Stimulated activated CD4-positive, alpha-beta T cell treated with anti-CD3 and anti-CD28 coated beads, Interleukin-15, amount 100 ng/mL, for 48 hours (primary cell): Measurements from ENCODE around the gene NOXO1.
A peak's percentile ranks its signal among the peaks of the same experiment; 100 is the strongest.

ENCODE experiments used
- DNase-seq, 2 donors: peaks; one replicate each; pipeline ENCODE4 v3.0.0-alpha.2; 2020; ENCODE audit warnings: low read depth in 2 of 2

The NOXO1 gene

GRCh38 chr16:1997494-1998359 lies 16.5 kb upstream of the NOXO1 start:
- DNase-seq = no peak

DNA sequence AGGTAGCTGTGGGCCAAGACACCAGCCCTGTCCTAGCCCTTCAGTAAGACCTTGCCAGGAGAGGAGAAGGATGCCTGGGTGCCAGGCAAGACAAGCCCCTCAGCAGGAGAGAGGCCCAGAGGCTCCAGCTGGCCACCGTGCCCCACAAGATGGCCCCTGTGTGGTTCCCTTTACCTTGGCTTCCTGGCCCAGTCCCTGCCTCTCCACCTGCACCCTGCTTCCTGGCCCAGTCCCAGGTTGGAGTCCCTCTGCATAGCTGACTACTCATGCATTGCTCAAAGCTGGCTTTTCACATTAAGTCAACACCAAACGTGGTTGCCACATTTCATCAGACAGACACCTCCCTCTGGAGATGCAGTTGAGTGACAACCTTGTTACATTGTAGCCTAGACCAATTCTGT lies 12.5 kb upstream of the NOXO1 start:
- no peak for DNase-seq

- no peak for DNase-seq
These were observed 11.5 kb upstream of the NOXO1 start for GRCh38 chr16:1992704-1993317.

DNA sequence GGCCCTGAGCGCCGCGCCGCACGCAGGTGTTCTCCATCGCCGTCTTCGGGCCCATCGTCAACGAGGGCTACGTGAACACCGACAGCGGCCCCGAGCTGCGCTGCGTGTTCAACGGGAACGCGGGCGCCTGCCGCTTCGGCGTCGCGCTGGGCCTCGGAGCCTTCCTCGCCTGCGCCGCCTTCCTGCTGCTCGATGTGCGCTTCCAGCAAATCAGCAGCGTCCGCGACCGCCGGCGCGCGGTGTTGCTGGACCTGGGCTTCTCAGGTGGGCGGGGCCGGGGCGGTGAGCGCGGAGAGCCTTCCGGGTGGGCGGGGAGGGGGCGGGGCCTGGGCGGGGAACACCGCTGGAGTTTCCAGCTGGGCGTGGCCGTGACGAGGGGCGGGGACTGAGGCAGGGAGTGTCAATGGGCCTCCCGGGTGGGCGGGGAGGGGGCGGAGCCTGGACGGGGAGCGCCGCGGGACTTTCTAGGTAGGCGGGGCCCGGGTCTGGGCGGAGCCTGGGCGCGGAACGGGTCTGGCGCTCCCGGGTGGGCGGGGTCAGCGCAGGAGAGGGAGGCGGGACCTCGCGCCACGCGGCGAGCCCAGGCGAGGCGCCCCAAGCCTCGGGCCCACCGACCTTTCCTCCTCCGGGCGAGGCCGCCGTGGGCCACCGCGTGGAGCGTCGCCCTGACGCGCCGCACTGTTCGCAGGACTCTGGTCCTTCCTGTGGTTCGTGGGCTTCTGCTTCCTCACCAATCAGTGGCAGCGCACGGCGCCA lies 10.9 kb upstream of the NOXO1 start:
- peak; percentile 98 for DNase-seq

DNA sequence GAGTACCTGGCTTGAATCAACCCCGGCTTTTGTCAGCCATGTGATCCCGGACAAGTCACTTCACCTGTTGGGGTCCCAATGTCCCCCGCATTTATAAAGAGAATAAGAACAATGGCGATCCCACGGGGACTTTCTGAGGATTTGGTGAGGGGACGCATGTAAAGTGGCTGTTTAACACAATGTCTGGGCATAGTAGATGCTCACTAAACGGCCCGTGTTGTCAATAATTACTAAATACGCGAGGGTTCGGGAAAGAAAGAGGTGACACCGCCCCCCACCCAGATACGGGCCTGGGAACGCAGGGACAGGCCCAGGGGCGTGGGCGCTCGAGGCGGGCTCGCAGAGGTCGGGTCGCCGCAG lies 10.3 kb upstream of the NOXO1 start:
- no peak for DNase-seq

- DNase-seq = no peak
These were observed 9.9 kb upstream of the NOXO1 start for GRCh38 chr16:1991135-1991551.

GRCh38 chr16:1990351-1991134 lies 9.3 kb upstream of the NOXO1 start:
- no peak for DNase-seq

DNA sequence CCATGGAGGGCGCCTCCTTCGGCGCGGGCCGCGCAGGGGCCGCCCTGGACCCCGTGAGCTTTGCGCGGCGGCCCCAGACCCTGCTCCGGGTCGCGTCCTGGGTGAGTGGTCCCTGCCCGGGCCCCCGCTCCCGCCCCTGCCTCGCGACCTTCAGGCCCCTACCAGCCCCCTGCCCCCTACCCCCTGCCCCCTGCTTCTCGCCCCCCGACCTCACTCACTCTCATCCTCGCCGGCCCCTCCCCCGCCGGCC lies 8.8 kb upstream of the NOXO1 start:
- DNase-seq = no peak

- no peak for DNase-seq
These were observed 8.2 kb upstream of the NOXO1 start, which contains the start of gene SYNGR3 for GRCh38 chr16:1989209-1990100. Gene SYNGR3 (plus strand): TSS chr16:1989970. CDS start chr16:1990103, 133 bp downstream.

GRCh38 chr16:1987198-1987597 lies 5.9 kb upstream of the NOXO1 start:
- DNase-seq = no peak

DNA sequence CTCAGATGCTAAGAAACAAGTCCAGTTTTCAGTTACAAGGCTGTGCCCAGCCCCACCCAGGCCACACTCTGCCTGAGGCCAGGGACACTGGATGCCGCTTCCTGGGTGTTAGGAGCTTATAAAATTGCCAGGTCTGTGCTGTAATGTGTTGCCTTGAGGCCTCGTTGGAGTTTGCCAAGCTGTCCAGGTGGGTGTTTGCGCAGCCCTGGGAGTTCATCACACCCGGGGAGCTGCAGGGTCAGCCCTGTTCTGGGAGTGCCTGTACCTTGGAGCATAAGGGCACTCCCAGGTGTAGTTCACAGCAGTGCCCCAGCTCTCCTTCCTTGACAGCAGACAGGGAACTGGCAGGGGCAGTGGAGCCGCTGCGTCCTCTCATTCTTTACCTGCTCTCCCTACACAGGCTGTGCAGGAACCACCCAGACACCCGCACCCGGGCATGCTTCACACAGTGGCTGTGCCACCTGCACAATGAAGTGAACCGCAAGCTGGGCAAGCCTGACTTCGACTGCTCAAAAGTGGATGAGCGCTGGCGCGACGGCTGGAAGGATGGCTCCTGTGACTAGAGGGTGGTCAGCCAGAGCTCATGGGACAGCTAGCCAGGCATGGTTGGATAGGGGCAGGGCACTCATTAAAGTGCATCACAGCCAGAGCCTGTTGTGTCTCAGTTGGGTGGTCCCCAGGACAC lies 4.3 kb upstream of the NOXO1 start:
- no peak for DNase-seq

- DNase-seq = no peak
These were observed 3.3 kb upstream of the NOXO1 start for GRCh38 chr16:1984347-1985225.

- DNase-seq = peak in 1 of 2 donors; percentile 70
These were observed 2.5 kb upstream of the NOXO1 start, which contains the start of gene GFER for GRCh38 chr16:1983544-1984346. Gene GFER (plus strand): TSS chr16:1984193. CDS start chr16:1984219, 26 bp downstream.

- no peak for DNase-seq
These were observed 1.8 kb upstream of the NOXO1 start for GRCh38 chr16:1982991-1983543.

DNA sequence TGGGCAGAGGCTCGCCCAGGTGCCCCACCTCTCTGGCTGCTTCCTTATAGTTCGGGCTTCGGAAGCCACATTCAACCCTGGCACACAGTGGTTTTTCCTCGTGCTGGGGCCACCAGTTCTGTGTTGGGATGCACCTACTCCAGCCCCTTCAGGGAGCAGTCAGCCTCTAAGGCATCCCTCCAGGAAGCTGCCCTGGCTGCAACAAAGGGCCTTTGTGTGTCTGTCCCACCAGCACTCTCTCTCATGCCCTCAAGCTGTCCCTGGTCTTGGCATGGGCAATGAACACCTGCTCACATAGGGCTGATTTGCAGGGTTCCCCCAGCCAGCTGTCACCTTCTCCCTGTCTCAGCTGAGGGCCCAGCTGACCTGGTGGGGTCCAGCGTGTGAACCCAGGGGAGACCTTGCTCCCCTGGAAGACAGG lies 754 bp upstream of the NOXO1 start:
- no peak for DNase-seq

DNA sequence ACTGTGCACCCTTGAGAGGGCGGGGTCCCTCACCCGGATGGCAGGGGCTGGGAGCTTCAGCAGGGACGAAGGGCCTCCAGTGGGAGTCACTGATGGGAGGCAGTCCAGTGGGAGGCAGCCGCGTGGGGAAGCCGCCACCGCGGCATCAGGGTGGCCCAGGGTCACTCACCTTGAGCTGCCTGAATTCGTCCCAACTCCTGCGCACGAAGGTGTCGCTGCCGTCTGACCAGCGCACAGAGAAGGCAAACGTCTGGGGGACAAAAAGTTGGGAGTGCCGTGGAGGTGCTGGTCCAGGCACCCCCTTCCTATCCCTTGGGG lies 540 bp downstream of the NOXO1 start:
- no peak for DNase-seq

DNA sequence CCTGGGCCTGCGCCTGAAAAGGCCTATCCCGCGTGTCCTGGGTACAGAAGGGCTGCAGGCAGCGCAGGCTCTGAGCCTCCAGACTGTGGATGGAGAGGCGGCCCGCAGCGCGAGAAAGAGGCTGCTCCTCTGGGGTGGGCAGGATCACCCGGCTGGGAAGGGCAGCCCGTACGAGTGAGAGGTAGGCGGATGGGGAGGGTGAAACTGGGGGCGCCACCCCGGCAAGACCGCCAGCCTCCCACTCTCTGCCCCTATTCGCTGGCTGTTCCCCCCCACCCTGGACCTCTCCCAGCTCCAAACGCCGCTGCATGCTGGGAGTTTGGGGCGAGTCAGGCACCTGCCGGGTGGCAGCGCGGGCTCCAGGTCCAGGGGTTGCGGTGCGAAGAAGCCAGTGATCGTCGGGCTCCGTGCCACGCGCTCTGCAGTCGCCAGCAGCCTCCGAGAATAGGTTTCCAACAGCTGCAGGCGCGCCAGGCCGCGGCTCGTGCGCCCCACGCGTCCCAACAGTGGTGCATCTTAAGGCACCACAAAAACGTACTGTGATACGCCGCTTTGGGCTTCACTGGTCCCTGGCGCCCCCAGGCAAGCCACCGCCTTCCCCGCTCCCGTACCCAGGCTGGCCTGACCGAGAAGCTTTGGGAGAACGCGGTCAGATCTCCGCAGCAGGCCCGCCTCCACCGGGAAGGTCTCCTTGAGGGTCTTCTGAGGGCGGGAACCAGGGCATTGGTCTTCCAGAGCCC lies 1.1 kb downstream of the NOXO1 start:
- DNase-seq = no peak
